Nephron progenitor cell (in vitro differentiated cells): ENCODE data around the gene SLC36A1.

Experiments used
- DNase-seq: peaks from one replicate; pipeline ENCODE4 v3.0.0; 2021
- H3K27ac Mint-ChIP-seq: 2 replicates; pipeline ENCODE4 v1.8.0; 2021; ENCODE audit warnings: mild to moderate bottlenecking, moderate library complexity, mixed read lengths
- H3K27me3 Mint-ChIP-seq: 2 replicates; pipeline ENCODE4 v1.8.0; 2021; ENCODE audit warnings: mild to moderate bottlenecking, low read depth, mixed read lengths; ENCODE audit not compliant: poor library complexity
- H3K36me3 Mint-ChIP-seq: 2 replicates; pipeline ENCODE4 v1.8.0; 2021; ENCODE audit warnings: low read depth, mixed read lengths
- H3K4me1 Mint-ChIP-seq: 2 replicates; pipeline ENCODE4 v1.8.0; 2021; ENCODE audit warnings: mixed read lengths
- H3K4me3 Mint-ChIP-seq: 2 replicates; pipeline ENCODE4 v1.8.0; 2021; ENCODE audit warnings: mild to moderate bottlenecking, moderate library complexity, mixed read lengths
- H3K9me3 Mint-ChIP-seq: 2 replicates; pipeline ENCODE4 v1.8.0; 2021; ENCODE audit warnings: mild to moderate bottlenecking, moderate library complexity, mixed read lengths
- TF ChIP-seq, protein P1 (sequence below): fragments of 200-600 bp; sonication (generic); IDR thresholded peaks from 2 replicates; pipeline ENCODE4 v1.5.0; 2021; ENCODE audit warnings: antibody characterized with exemption

Gene SLC36A1

DNA sequence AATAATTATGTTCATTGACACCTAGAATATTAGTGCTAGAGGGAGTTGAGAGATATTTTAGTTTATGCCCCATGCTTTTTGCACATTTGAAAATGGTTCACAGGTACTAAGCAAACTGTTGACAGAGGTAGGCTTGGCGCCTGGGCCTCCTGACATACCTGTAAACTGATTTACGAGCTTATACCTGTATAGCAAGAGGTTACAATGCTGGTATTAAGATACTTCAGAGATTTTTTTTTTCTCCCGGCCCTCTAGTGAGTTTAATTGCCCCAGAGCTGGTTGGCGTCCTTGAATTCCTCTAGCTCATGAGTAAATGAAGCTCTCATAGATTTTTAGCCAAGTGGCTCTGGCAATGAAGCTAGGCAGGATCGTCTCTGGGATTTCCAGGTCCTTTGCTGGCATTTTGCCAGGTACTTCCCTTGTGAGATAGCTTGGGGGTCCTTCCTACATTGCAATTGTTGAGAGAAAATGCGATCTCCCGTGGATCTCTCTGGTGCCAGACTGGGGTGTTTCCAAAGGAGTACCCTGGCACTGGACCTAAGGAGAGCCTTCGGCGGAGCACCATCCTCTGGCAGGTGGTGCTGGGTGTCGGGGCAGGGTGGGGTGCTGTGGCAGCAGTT lies 9.0 kb downstream of the SLC36A1 start:
- Mint-ChIP-seq H3K9me3 (no peaks in the 10 kb centered on the region), H3K4me3 (no peak overlapping the region), H3K27ac (no peak overlapping the region), H3K36me3 (no peaks in the 10 kb centered on the region), H3K4me1 (peaks cover 27% of the 10 kb centered on the region), H3K27me3 (no peaks in the 10 kb centered on the region)
- DNase-seq, result no peak
- TF ChIP-seq, protein P1, sequence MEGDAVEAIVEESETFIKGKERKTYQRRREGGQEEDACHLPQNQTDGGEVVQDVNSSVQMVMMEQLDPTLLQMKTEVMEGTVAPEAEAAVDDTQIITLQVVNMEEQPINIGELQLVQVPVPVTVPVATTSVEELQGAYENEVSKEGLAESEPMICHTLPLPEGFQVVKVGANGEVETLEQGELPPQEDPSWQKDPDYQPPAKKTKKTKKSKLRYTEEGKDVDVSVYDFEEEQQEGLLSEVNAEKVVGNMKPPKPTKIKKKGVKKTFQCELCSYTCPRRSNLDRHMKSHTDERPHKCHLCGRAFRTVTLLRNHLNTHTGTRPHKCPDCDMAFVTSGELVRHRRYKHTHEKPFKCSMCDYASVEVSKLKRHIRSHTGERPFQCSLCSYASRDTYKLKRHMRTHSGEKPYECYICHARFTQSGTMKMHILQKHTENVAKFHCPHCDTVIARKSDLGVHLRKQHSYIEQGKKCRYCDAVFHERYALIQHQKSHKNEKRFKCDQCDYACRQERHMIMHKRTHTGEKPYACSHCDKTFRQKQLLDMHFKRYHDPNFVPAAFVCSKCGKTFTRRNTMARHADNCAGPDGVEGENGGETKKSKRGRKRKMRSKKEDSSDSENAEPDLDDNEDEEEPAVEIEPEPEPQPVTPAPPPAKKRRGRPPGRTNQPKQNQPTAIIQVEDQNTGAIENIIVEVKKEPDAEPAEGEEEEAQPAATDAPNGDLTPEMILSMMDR, result no peak

DNA sequence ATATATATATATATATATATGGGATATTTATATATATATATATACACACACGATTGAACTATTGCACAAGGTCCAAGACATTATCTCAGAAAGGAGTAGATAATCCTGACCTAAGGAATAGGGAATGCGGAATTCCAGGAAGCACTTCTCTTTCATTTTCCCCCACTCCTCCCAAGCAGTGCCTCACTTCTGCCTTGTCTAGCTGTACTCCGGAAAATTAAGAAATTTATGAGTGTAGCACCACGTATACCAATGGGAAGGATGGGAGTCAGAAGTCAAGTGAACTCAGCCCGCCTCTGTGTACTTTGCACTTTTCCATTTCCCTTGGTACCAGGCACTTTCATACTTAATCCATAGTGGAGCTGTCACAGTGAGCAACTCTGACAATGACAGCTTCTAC lies 10.9 kb downstream of the SLC36A1 start:
- H3K9me3 Mint-ChIP-seq, result no peaks in the 10 kb centered on the region
- TF ChIP-seq, protein P1, result no peak
- H3K4me3 Mint-ChIP-seq, result no peak overlapping the region
- no peaks in the 10 kb centered on the region for H3K27me3 Mint-ChIP-seq
- DNase-seq, result no peak
- H3K27ac Mint-ChIP-seq, result no peak overlapping the region
- peaks cover 18% of the 10 kb centered on the region for H3K4me1 Mint-ChIP-seq
- H3K36me3 Mint-ChIP-seq, result no peaks in the 10 kb centered on the region

DNA sequence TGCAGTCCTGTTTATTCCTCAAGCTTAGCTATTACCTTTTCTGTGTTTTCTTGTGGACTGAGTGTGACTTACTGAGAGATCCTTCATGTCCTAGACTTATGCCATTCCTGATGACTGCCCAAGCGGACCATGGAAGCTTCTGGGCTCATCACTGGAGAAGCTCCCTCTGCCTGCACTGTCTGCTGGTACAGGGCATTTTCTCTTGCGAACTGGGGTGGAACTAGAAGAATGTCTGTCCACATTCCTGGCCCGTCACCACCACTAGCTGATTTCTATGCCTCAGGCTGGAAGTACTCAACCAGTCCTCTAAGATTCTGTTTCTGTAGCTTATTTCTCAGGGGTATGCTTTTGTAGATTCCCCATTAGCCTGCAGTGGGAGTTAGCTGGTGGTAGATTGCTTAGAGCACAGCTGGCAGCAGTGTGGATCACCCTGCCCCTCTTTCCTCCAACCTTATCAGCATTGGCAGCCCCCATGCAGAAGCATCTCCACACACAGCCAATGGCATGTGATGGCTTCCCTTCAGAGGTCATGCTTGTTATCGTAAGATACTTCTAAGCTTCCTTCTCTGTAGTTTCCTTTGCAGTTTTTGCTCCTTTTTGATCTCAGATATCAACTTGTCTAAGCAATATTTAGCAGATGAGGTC lies 12.4 kb downstream of the SLC36A1 start:
- Mint-ChIP-seq H3K9me3 (no peaks in the 10 kb centered on the region), H3K27me3 (no peaks in the 10 kb centered on the region), H3K36me3 (peaks cover under 1% of the 10 kb centered on the region), H3K27ac (no peak overlapping the region), H3K4me1 (peaks cover 8% of the 10 kb centered on the region), H3K4me3 (no peak overlapping the region)
- TF ChIP-seq, protein P1, result no peak
- peak; percentile 17 for DNase-seq

DNA sequence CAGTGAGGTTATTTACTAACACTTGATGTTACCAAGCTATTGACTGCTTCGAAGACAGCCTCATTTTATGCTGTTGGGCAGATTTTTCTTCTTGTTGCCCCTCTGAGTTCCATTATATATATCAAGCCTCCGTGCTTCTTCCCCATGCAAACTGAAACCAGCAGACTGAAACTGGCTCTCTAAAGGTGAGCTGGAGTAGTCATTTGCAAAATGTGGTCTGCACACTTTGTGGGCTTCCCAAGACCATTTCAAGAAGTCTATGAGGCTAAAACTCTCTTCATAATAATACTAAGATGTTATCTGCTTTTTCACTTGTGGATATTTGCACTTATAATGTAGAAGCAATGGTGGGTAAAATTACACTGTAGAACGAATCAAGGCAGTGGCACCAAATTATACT lies 13.9 kb downstream of the SLC36A1 start:
- no peak for DNase-seq
- Mint-ChIP-seq H3K4me3 (no peak overlapping the region), H3K4me1 (no peaks in the 10 kb centered on the region), H3K36me3 (peaks cover 13% of the 10 kb centered on the region), H3K27ac (no peak overlapping the region), H3K9me3 (no peaks in the 10 kb centered on the region), H3K27me3 (no peaks in the 10 kb centered on the region)
- TF ChIP-seq, protein P1, result no peak

DNA sequence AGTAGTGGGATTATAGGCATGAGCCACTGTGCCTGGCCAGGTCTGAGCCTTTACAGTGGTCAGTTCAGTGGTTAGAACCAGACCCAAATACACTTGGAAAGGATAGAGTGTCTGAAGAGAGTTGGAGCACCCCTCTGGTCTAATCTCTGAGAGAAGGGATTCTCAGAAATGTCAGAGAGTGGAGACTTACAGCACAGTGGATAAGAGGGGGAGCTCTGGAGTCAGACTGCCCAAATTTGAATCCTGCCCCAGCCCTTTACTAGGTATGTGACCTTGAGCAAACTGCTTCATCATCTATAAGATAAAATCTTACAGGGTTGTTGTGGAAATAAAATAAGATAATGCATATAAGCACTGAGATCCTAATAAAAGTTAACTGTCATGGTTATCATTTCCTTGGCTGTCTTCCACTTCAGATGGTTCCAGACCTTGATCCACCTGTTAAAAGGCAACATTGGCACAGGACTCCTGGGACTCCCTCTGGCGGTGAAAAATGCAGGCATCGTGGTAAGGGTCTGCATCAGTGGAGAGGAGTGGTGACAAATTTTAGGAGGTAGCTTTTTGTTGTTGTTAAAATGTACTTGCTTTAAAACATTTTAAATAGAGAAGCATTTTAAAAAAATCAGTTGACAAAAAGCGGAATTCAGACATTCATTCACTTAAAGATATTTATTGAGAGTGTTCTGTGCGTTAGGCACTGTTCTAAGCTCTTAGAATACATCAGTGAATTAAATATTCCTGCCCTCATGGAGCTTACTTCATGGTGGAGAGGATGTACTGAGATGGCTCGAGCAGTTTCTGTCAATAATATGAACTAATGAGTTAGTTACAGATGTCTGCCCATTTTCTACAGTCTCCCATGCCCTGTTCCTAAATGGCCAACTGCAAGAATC lies 16.0 kb downstream of the SLC36A1 start:
- DNase-seq, result peak; percentile 56
- Mint-ChIP-seq H3K4me1 (no peaks in the 10 kb centered on the region), H3K4me3 (no peak overlapping the region), H3K27ac (no peak overlapping the region), H3K27me3 (no peaks in the 10 kb centered on the region), H3K9me3 (no peaks in the 10 kb centered on the region), H3K36me3 (peaks cover 29% of the 10 kb centered on the region)
- TF ChIP-seq, protein P1, result peak; percentile 62
